GM21529 (cell line): ENCODE data around the gene TWNK.
"Not testable (repeated sequence)": the region's sequence is repeated elsewhere in the genome, so short reads cannot be mapped to it uniquely, and the experiment has no call there.

Source experiments
- ATAC-seq: cut with Tn5 transposase; IDR thresholded peaks from one replicate; pipeline ENCODE4 v1.9.1; 2021; ENCODE audit not compliant: unreplicated experiment

Gene TWNK

GRCh38 chr10:100972904-100973535 is 14.3 kb upstream of the TWNK start:
- ATAC-seq = no peak

- ATAC-seq = not testable (repeated sequence)
Observed at GRCh38 chr10:100975397-100975796, 11.9 kb upstream of the TWNK start.

GRCh38 chr10:100976906-100977305 is 10.4 kb upstream of the TWNK start:
- ATAC-seq = no peak

DNA sequence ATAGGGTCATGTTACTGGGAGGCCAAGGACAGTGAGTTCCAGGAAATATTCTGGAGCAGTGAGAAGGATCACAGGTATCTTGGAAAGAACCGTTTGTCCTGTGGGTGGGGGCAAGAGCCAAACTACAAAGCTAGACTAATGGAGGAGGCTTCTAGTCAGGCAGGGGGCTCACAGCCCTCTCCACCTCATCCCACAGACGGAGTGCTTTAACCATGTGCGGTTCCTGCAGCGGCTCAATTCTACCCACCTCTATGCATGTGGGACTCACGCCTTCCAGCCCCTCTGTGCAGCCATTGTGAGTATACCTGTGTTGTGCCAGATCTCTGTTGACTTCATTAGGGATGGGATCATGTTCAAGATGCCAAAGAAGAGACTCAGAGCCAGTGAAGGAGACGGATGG is 9.9 kb upstream of the TWNK start:
- ATAC-seq = no peak

DNA sequence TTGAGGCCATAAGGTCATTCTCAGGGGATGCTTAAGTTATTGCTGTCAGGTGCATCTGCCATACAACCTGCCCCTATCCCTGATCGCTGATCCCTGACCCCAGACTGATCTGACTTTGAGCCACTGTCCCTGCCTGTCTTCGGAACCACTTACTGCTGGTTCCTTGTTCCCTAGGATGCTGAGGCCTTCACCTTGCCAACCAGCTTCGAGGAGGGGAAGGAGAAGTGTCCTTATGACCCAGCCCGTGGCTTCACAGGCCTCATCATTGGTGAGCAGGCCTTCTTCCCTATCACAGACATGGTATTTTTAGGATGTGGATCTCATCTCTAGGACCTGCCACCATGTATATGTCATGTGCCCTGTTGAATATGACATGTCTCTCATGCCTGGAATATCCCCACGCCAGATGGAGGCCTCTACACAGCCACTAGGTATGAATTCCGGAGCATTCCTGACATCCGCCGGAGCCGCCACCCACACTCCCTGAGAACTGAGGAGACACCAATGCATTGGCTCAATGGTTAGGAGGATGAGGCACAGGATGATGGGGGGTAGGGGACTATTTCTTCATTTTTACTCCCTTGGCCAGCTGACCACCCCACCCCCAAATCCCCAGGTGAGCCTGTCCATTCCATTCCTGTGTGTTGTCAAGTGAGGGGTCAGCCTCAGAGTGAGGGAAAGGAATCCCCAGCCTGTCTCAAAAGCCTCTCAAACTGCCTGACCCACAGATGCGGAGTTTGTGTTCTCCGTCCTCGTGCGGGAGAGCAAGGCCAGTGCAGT is 9.0 kb upstream of the TWNK start:
- no peak for ATAC-seq

GRCh38 chr10:100978901-100979195 is 8.5 kb upstream of the TWNK start:
- no peak for ATAC-seq

GRCh38 chr10:100979791-100980272 is 7.5 kb upstream of the TWNK start:
- no peak for ATAC-seq

DNA sequence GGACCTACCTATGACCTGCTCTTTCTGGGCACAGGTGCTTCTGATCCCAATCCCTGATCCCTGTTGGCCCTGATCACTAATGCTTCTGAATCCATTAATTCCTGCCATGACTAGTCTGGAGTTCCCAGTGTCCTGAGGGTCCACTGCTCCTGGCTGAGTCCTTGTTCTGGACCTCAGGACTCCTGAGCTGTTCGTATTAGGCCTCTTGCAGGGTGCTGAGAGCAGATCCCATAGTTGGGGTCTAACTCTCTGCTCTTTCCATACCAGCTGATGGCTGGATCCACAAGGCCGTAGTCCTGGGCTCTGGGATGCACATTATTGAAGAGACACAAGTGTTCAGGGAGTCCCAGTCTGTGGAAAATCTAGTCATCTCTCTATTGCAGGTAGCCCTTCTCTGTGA is 7.0 kb upstream of the TWNK start:
- no peak for ATAC-seq

GRCh38 chr10:100980711-100981110 is 6.6 kb upstream of the TWNK start:
- ATAC-seq = no peak

GRCh38 chr10:100981178-100981772 is 6.1 kb upstream of the TWNK start:
- no peak for ATAC-seq

DNA sequence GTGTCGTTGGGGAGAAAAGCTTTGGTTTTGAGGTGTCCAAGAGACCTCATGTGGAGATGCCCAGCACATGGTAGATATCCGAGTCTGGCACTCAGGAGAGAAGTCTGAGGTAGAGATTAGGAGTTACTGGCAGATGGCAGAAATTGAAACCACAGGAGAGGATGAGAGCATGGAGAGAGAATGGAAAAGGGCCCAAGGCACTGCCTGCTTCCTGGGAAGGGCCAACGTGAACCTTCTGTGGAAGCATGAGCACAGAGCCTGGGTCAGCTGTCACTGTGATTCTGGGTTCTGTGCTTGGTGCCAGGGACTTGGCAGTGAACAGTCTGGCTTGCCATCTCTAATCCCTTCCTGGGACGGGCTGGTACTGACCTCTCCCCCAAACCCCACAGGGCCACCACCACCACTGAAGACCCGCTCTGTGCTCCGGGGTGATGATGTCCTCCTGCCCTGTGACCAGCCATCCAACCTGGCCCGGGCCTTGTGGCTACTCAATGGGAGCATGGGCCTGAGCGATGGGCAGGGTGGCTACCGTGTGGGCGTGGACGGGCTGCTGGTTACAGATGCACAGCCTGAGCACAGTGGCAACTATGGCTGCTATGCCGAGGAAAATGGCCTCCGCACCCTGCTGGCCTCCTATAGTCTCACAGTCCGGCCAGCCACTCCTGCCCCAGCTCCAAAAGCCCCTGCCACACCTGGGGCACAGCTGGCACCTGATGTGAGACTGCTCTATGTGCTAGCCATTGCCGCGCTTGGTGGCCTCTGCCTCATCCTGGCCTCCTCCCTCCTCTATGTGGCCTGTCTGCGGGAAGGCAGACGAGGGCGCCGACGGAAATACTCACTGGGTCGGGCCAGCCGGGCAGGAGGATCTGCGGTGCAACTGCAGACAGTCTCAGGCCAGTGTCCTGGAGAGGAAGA is 4.2 kb upstream of the TWNK start:
- ATAC-seq = no peak

- no peak for ATAC-seq
Observed at GRCh38 chr10:100983868-100984671, 3.3 kb upstream of the TWNK start.

DNA sequence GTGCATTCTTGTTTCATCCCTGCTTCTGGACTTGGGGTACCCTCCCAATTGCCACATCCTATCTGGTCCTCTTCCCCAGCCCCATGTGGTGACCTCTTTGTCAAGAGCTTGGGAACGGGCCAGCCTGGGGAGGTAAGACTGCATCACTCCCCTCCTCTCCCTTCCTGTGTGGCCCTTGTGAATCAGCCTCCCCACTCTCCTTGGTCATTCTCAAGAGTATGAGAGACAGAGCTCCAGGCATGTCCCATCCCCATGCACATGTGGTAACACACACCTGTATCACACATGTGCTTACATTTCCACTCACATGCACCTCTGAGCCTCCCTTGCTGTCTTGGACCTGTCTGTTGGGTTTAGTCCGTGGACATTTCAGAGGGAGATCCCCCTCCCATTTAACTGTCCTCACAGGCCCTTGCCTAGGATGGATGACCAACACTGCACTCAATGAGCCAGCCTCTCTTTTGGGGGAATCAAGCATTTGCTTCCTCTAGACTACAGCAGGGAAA is 2.6 kb upstream of the TWNK start:
- ATAC-seq = no peak

GRCh38 chr10:100985336-100985735 is 2.0 kb upstream of the TWNK start:
- no peak for ATAC-seq

GRCh38 chr10:100986623-100986951 is 756 bp upstream of the TWNK start:
- no peak for ATAC-seq

DNA sequence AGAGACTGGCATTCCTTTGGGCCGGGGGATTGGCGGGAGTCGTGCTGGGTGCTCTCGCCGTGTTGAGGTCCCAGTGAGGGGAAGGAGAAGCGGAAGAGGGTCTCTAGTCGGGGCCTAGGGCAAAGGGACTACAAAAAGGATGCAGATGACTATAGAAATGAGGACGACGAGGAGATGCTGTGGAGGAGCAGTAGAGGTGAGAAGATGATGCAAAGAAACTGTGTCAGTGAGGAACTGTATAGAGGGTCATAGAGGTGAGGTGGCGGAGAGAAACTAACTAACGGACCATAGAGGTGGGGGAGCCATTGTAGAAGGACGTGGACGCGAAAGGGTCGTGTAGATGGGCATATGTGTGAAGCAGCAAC is 324 bp downstream of the TWNK start:
- ATAC-seq = no peak

DNA sequence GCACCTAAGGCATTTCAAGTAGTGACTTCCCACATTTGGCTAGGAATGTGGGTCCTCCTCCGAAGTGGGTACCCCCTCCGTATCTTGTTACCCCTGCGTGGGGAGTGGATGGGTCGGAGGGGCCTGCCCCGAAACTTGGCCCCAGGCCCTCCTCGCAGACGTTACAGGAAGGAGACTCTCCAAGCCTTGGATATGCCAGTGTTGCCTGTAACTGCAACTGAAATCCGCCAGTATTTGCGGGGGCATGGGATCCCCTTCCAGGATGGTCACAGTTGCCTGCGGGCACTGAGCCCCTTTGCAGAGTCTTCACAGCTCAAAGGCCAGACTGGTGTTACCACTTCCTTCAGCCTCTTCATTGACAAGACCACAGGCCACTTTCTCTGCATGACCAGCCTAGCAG is 823 bp downstream of the TWNK start:
- no peak for ATAC-seq

DNA sequence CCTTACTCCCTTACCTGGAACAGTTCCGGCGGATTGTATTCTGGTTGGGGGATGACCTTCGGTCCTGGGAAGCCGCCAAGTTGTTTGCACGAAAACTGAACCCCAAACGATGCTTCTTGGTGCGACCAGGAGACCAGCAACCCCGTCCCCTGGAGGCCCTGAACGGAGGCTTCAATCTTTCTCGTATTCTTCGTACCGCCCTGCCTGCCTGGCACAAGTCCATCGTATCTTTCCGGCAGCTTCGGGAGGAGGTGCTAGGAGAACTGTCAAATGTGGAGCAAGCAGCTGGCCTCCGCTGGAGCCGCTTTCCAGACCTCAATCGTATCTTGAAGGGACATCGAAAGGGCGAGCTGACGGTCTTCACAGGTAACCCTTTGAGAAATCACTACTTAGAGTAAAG is 1.7 kb downstream of the TWNK start:
- ATAC-seq = no peak

DNA sequence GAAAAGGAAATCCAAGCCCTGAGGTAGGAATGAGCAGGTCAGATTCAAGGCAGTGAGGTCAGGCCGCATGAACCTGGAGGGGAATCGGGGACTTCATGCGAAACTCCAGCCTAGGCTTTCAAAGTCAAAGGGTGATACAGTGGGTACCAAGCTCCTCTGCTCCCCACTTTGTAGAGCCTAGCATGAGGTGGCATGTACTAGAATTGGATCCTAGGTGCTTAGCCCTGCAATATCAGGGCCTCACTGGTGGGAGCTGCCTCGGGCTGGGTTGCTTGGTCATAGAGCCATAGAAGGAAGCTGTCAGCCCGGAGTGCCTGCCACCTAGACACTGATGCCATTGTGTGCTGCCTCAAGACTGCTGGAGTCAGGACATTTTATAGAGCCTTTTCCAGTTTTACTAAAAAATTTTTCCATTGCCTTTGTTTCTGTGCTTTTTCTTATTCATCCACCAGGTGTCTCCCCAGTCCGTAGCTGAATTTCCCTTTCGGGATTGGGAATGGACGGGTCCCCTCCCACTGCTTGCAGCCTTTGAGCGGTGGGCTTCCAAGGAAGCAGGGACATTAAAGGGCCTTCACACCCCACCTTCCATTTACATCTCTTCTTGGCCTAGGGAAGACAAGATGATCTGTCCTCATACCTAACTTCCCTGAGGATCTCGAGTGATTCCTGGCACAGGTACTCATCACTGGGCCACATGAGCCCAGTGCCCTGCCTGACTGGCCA is 6.8 kb downstream of the TWNK start:
- no peak for ATAC-seq

- no peak for ATAC-seq
Observed at GRCh38 chr10:100995181-100995580, 7.8 kb downstream of the TWNK start.
